Lower leg skin (tissue), 4 donors: Measurements from ENCODE around the gene BPI. TPM values are rescaled to one million over a fixed set of nuclear protein-coding genes. Genes with fewer than 3 reads are reported as not detected.

ENCODE experiments used
- DNase-seq, 2 donors: peaks; one replicate each; pipeline ENCODE4 v3.0.0-alpha.2; 2019; ENCODE audit warnings: low spot score in 2 of 2
- H3K4me3 ChIP-seq: fragments of 200-600 bp; sonication (generic); 2 replicates; pipeline ENCODE4 v1.5.1; 2017; ENCODE audit warnings: mild to moderate bottlenecking, low read depth; ENCODE audit not compliant: poor library complexity, severe bottlenecking
- POLR2A ChIP-seq, 2 donors: fragments of 450-650 bp; IDR thresholded peaks; one replicate each; pipeline ENCODE4 v1.6.1; 2016 to 2017; ENCODE audit warnings: antibody characterized with exemption in 2 of 2, mild to moderate bottlenecking in 1 of 2, moderate library complexity in 1 of 2
- WGBS, 2 donors: methylation state at CpG; one replicate each; pipeline ENCODE4 v1.1.5; 2018; 5-methylcytosine and 5-hydroxymethylcytosine counted together
- intact Hi-C: fragments of 100-400 bp; cut with DNase I; formaldehyde crosslinking; loops from one replicate; pipeline ENCODE4 v1.15.0; 2023; ENCODE audit warnings: low total_unique reads
- total RNA-seq, 4 donors: library from RNA; depleted of rRNA; stranded (reverse); fragments of >200 nt; gene quantifications; one replicate each; pipeline ENCODE4 v1.1.0, GENCODE V29; 2016
- TF ChIP-seq, protein P1 (sequence below), 3 donors: fragments of 450-650 bp; IDR thresholded peaks; one replicate each; pipeline ENCODE4 v1.5.1; 2016; ENCODE audit warnings: antibody characterized with exemption in 3 of 3, mild to moderate bottlenecking in 3 of 3, moderate library complexity in 2 of 3

The BPI gene
- total RNA-seq, 4 donors from 2014 or later, result not detected

GRCh38 chr20:38260378-38261053 lies 43.4 kb upstream of the BPI start, which contains the start of gene KIAA1755:
Gene KIAA1755, minus strand, starts transcription at chr20:38260735. Its CDS starts 235 bp downstream, at chr20:38260500.
- DNase-seq, result no peak
- intact Hi-C loops, result no loop called here
- no peak within 1 kb of the TSS for H3K4me3 ChIP-seq
- TF ChIP-seq, protein P1, sequence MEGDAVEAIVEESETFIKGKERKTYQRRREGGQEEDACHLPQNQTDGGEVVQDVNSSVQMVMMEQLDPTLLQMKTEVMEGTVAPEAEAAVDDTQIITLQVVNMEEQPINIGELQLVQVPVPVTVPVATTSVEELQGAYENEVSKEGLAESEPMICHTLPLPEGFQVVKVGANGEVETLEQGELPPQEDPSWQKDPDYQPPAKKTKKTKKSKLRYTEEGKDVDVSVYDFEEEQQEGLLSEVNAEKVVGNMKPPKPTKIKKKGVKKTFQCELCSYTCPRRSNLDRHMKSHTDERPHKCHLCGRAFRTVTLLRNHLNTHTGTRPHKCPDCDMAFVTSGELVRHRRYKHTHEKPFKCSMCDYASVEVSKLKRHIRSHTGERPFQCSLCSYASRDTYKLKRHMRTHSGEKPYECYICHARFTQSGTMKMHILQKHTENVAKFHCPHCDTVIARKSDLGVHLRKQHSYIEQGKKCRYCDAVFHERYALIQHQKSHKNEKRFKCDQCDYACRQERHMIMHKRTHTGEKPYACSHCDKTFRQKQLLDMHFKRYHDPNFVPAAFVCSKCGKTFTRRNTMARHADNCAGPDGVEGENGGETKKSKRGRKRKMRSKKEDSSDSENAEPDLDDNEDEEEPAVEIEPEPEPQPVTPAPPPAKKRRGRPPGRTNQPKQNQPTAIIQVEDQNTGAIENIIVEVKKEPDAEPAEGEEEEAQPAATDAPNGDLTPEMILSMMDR (IDR thresholded peaks at IDR 0.05), result no peak
- 3 to 9% methylated on average over 32 to 41 of the region's 65 CpGs for WGBS, 2 donors

GRCh38 chr20:38261054-38261390 lies 42.9 kb upstream of the BPI start:
- intact Hi-C loops, result no loop called here
- 52 to 60% methylated on average over 8 of the region's 8 CpGs for WGBS, 2 donors
- TF ChIP-seq, protein P1 (IDR thresholded peaks at IDR 0.05), result no peak
- no peak for TF ChIP-seq POLR2A (IDR thresholded peaks at IDR 0.05)
- no peak for DNase-seq
- no peak overlapping the region for H3K4me3 ChIP-seq

GRCh38 chr20:38262931-38263330 lies 41.0 kb upstream of the BPI start:
- no peak for DNase-seq
- TF ChIP-seq, protein P1 (IDR thresholded peaks at IDR 0.05), result no peak
- TF ChIP-seq POLR2A (IDR thresholded peaks at IDR 0.05), result no peak
- no peak overlapping the region for H3K4me3 ChIP-seq
- 84 to 90% methylated on average over 6 of the region's 6 CpGs for WGBS, 2 donors
- intact Hi-C loops, result no loop called here

GRCh38 chr20:38266426-38266825 lies 37.5 kb upstream of the BPI start:
- H3K4me3 ChIP-seq, result no peak overlapping the region
- WGBS, 2 donors, result 68 to 71% methylated on average over 2 of the region's 2 CpGs
- intact Hi-C loops, result no loop called here

DNA sequence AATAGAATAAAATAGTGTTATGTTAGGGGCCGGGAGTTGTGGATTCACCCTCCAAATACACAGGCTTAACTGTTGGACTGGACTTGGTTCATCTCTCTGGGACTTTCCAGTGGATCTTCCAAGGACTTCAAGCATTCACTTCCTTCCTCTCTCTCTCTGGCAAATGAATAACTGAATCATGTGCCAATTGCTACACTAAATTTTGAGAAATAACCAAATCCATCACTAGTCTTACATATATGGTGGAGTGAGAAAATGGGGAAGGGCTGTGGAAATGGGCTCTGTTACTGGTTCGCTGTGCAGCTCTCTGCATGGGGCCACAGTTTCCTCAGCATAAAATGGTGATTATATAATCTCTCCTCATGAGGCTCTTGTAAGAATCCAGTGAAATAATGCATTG lies 36.7 kb upstream of the BPI start:
- no peak overlapping the region for H3K4me3 ChIP-seq
- TF ChIP-seq, protein P1 (IDR thresholded peaks at IDR 0.05), result no peak
- no peak for TF ChIP-seq POLR2A (IDR thresholded peaks at IDR 0.05)
- intact Hi-C loops, result no loop called here
- no peak for DNase-seq
- 60 to 74% methylated on average over 2 of the region's 2 CpGs for WGBS, 2 donors

More at GRCh38 chr20:38266426-38266825, 37.5 kb upstream of the BPI start:
- DNase-seq, result no peak
- TF ChIP-seq, protein P1 (IDR thresholded peaks at IDR 0.05), result no peak
- TF ChIP-seq POLR2A (IDR thresholded peaks at IDR 0.05), result no peak
